K562 (cell line): ENCODE measurements around the gene CDKN2B-AS1.

Source experiments
- CTCF ChIP-seq, 3 experiments: IDR thresholded peaks in 2 of 3; conservative IDR thresholded peaks in 1 of 3; 2 replicates each; pipeline ENCODE4 v1.5.1; 2011 to 2012; ENCODE audit warnings: low read length in 3 of 3, mild to moderate bottlenecking in 3 of 3, control low read depth in 2 of 3, improper control_type of control experiment in 1 of 3, inconsistent platforms in 1 of 3, low read depth in 1 of 3, mixed read lengths in 1 of 3, moderate library complexity in 1 of 3; ENCODE audit not compliant: insufficient read depth in 2 of 3
- EZH2 ChIP-seq: IDR thresholded peaks from 2 replicates; pipeline ENCODE4 v1.6.1; 2012; ENCODE audit warnings: low read depth, mild to moderate bottlenecking, inconsistent platforms, low read length, borderline replicate concordance
- MBD2 ChIP-seq: sonication (generic); IDR thresholded peaks from 2 replicates; pipeline ENCODE4 v1.6.1; 2016; ENCODE audit warnings: low read depth, borderline replicate concordance
- MTF1 ChIP-seq: fragments of 250-450 bp; sonication (Bioruptor Pico); IDR thresholded peaks from 2 replicates; pipeline ENCODE4 v1.9.0; 2021; ENCODE audit warnings: moderate library complexity, mild to moderate bottlenecking, inconsistent platforms, borderline replicate concordance
- PHF20 ChIP-seq: fragments of 450-650 bp; IDR thresholded peaks from 2 replicates; pipeline ENCODE4 v1.6.1; 2018; ENCODE audit not compliant: partially characterized antibody
- PREB ChIP-seq: sonication (generic); formaldehyde crosslinking; IDR thresholded peaks from 2 replicates; pipeline ENCODE4 v1.8.1; 2023; ENCODE audit warnings: mild to moderate bottlenecking, missing genetic modification reagents

- TF ChIP-seq CTCF (IDR thresholded peaks at IDR 0.05 in 2 of 3, conservative IDR thresholded peaks at IDR 0.05 in 1 of 3; ENCODE audit: insufficient read depth in 2 of 3, low read depth in 1 of 3, low read length in 3 of 3) (no peak), EZH2 (no peak), MBD2 (no peak), MTF1 (CRISPR knock-in tag) (no peak), PHF20 (no peak), PREB (CRISPR knock-in tag) (no peak)
Measured at GRCh38 chr9:21967702-21968101, 26.9 kb upstream of the CDKN2B-AS1 start.
